ENCODE results near the gene PORCN. TPM values are rescaled to one million over a fixed set of nuclear protein-coding genes. Genes with fewer than 3 reads are reported as not detected.
A peak's percentile ranks its signal among the peaks of the same experiment; 100 is the strongest.
"Not testable (repeated sequence)": the region's sequence is repeated elsewhere in the genome, so short reads cannot be mapped to it uniquely, and the experiment has no call there.

Gene PORCN
- total RNA-seq, 1 experiment from 2014 or later, result 11.9 TPM

DNA sequence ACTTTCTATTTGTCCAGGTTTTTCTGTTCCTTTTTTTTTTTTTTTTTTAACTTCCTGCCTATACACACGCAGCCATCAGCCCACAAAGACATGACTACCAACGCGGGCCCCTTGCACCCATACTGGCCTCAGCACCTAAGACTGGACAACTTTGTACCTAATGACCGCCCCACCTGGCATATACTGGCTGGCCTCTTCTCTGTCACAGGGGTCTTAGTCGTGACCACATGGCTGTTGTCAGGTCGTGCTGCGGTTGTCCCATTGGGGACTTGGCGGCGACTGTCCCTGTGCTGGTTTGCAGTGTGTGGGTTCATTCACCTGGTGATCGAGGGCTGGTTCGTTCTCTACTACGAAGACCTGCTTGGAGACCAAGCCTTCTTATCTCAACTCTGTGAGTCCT lies 14.9 kb downstream of the PORCN start:
- Histone ChIP-seq H3K4me1 (ENCODE audit: insufficient read depth, low read length, poor library complexity, severe bottlenecking) (no peaks in the 10 kb centered on the region), H3K27ac (ENCODE audit: low read depth, low read length, poor library complexity, severe bottlenecking) (no peak overlapping the region), H3K9me3 (ENCODE audit: low read depth, low read length, poor library complexity, severe bottlenecking) (no peaks in the 10 kb centered on the region), H3K27me3 (replicated peaks; ENCODE audit: insufficient read depth, low read depth, low read length, poor library complexity) (no peaks in the 10 kb centered on the region), H3K36me3 (ENCODE audit: insufficient read depth, low read length, poor library complexity, severe bottlenecking) (peaks cover 30% of the 10 kb centered on the region), H3K4me3 (ENCODE audit: low read depth, low read length, poor library complexity, severe bottlenecking) (no peak overlapping the region)
- ChIA-PET POLR2A (ENCODE audit: low non-redundant PET) (no interaction called here), CTCF (no interaction called here)
- DNase-seq (ENCODE audit: low spot score), result no peak
- no peak for TF ChIP-seq EZH2 (IDR thresholded peaks at IDR 0.05; ENCODE audit: borderline replicate concordance, low read depth, low read length, poor library complexity, severe bottlenecking)
- TF ChIP-seq, protein P1, sequence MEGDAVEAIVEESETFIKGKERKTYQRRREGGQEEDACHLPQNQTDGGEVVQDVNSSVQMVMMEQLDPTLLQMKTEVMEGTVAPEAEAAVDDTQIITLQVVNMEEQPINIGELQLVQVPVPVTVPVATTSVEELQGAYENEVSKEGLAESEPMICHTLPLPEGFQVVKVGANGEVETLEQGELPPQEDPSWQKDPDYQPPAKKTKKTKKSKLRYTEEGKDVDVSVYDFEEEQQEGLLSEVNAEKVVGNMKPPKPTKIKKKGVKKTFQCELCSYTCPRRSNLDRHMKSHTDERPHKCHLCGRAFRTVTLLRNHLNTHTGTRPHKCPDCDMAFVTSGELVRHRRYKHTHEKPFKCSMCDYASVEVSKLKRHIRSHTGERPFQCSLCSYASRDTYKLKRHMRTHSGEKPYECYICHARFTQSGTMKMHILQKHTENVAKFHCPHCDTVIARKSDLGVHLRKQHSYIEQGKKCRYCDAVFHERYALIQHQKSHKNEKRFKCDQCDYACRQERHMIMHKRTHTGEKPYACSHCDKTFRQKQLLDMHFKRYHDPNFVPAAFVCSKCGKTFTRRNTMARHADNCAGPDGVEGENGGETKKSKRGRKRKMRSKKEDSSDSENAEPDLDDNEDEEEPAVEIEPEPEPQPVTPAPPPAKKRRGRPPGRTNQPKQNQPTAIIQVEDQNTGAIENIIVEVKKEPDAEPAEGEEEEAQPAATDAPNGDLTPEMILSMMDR (conservative IDR thresholded peaks at IDR 0.05; ENCODE audit: low read depth, low read length), result no peak
- intact Hi-C loops (cut with micrococcal nuclease; ENCODE audit: unreplicated experiment), result no loop called here
- BruUV-seq (replicated peaks), result TSS peak; percentile 26

DNA sequence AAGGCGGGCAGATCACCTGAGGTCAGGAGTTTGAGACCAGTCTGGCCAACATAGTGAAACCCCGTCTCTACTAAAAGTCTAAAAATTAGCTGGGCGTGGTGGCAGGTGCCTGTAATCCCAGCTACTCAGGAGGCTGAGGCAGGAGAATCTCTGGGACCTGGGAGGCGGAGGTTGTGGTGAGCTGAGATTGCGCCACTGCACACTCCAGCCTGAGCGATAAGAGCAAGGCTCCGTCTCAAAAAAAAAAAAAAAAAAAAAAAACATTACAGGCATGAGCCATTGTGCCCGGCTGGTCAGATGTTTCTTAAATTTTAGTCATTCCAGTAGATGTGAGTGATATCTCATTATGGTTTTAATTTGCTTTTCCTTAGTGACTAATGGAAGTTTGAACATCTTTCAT lies 17.1 kb downstream of the PORCN start:
- H3K27me3 ChIP-seq (replicated peaks; ENCODE audit: insufficient read depth, low read depth, low read length, poor library complexity); POLR2A ChIA-PET (ENCODE audit: low non-redundant PET); intact Hi-C loops (cut with micrococcal nuclease; ENCODE audit: unreplicated experiment); H3K4me3 ChIP-seq (ENCODE audit: low read depth, low read length, poor library complexity, severe bottlenecking); BruUV-seq (replicated peaks); H3K27ac ChIP-seq (ENCODE audit: low read depth, low read length, poor library complexity, severe bottlenecking); CTCF ChIA-PET; H3K4me1 ChIP-seq (ENCODE audit: insufficient read depth, low read length, poor library complexity, severe bottlenecking); DNase-seq (ENCODE audit: low spot score); H3K9me3 ChIP-seq (ENCODE audit: low read depth, low read length, poor library complexity, severe bottlenecking): not testable (repeated sequence)
- H3K36me3 ChIP-seq (ENCODE audit: insufficient read depth, low read length, poor library complexity, severe bottlenecking), result peaks cover 34% of the 10 kb centered on the region

DNA sequence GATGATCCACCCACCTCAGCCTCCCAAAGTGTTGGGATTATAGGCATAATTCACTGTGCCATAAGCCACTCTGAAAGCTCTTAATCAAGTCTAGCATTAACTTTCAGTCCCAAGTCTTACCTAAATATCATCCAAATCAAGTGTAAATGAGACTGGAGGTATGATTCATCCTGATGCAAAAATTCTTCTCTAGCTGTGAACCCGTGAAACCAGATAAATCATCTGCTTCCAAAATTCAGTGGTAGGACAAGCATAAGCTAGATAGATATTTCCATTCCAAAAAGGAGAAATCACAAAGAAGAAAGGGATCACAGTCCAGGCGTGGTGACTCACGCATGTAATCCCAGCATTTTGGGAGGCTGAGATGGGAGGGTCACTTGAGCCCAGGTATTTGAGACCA lies 21.9 kb downstream of the PORCN start:
- DNase-seq (ENCODE audit: low spot score), result no peak
- TF ChIP-seq EZH2 (IDR thresholded peaks at IDR 0.05; ENCODE audit: borderline replicate concordance, low read depth, low read length, poor library complexity, severe bottlenecking), result no peak
- TF ChIP-seq, protein P1 (conservative IDR thresholded peaks at IDR 0.05; ENCODE audit: low read depth, low read length), result no peak
- no peaks in the 10 kb centered on the region for H3K4me1 ChIP-seq (ENCODE audit: insufficient read depth, low read length, poor library complexity, severe bottlenecking)
- H3K36me3 ChIP-seq (ENCODE audit: insufficient read depth, low read length, poor library complexity, severe bottlenecking), result peaks cover 21% of the 10 kb centered on the region
- intact Hi-C loops (cut with micrococcal nuclease; ENCODE audit: unreplicated experiment), result no loop called here
- no peak overlapping the region for H3K4me3 ChIP-seq (ENCODE audit: low read depth, low read length, poor library complexity, severe bottlenecking)
- no peaks in the 10 kb centered on the region for H3K27me3 ChIP-seq (replicated peaks; ENCODE audit: insufficient read depth, low read depth, low read length, poor library complexity)
- no peak overlapping the region for H3K27ac ChIP-seq (ENCODE audit: low read depth, low read length, poor library complexity, severe bottlenecking)
- CTCF ChIA-PET, result no interaction called here
- POLR2A ChIA-PET (ENCODE audit: low non-redundant PET), result no interaction called here
- no TSS peak for BruUV-seq (replicated peaks)
- H3K9me3 ChIP-seq (ENCODE audit: low read depth, low read length, poor library complexity, severe bottlenecking), result no peaks in the 10 kb centered on the region

DNA sequence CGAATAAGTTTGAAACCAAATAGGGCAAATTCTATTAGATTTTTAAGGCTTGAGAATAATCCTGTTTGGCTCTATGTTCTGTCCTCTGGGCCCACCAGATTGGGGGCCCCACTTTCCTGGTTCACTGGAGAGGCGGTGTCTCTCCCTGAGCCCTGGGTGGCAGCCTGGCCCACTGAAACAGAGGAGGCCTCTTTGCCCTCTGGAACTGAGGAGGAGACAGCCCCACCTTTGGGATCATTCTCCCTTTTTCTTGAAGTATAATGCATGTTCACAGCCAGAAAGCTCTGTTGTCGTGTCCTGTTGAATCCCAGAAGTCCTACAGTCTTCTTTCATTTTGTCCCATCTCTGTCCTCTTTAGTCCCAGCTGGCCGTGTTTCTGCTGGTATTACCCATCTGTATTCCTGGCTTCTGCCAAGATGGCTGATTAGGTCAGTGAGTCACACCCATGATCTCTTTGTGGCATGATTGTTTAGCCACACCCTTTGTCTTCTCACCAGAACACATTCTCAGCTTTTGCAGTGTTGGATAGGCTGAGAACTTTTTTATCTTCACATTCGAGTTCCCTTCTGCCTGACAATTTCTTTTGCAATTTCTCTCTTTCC lies 22.7 kb downstream of the PORCN start:
- CTCF ChIA-PET, result no interaction called here
- Histone ChIP-seq H3K36me3 (ENCODE audit: insufficient read depth, low read length, poor library complexity, severe bottlenecking) (peaks cover 16% of the 10 kb centered on the region), H3K27me3 (replicated peaks; ENCODE audit: insufficient read depth, low read depth, low read length, poor library complexity) (no peaks in the 10 kb centered on the region), H3K4me3 (ENCODE audit: low read depth, low read length, poor library complexity, severe bottlenecking) (no peak overlapping the region), H3K4me1 (ENCODE audit: insufficient read depth, low read length, poor library complexity, severe bottlenecking) (no peaks in the 10 kb centered on the region), H3K9me3 (ENCODE audit: low read depth, low read length, poor library complexity, severe bottlenecking) (no peaks in the 10 kb centered on the region), H3K27ac (ENCODE audit: low read depth, low read length, poor library complexity, severe bottlenecking) (no peak overlapping the region)
- POLR2A ChIA-PET (ENCODE audit: low non-redundant PET), result no interaction called here
- no peak for TF ChIP-seq EZH2 (IDR thresholded peaks at IDR 0.05; ENCODE audit: borderline replicate concordance, low read depth, low read length, poor library complexity, severe bottlenecking)
- TF ChIP-seq, protein P1 (conservative IDR thresholded peaks at IDR 0.05; ENCODE audit: low read depth, low read length), result no peak
- no peak for DNase-seq (ENCODE audit: low spot score)
- intact Hi-C loops (cut with micrococcal nuclease; ENCODE audit: unreplicated experiment), result no loop called here
- BruUV-seq (replicated peaks), result no TSS peak

All from A673 (cell line).